ENCODE results near the gene ESRRA.

- TF ChIP-seq, protein P1, sequence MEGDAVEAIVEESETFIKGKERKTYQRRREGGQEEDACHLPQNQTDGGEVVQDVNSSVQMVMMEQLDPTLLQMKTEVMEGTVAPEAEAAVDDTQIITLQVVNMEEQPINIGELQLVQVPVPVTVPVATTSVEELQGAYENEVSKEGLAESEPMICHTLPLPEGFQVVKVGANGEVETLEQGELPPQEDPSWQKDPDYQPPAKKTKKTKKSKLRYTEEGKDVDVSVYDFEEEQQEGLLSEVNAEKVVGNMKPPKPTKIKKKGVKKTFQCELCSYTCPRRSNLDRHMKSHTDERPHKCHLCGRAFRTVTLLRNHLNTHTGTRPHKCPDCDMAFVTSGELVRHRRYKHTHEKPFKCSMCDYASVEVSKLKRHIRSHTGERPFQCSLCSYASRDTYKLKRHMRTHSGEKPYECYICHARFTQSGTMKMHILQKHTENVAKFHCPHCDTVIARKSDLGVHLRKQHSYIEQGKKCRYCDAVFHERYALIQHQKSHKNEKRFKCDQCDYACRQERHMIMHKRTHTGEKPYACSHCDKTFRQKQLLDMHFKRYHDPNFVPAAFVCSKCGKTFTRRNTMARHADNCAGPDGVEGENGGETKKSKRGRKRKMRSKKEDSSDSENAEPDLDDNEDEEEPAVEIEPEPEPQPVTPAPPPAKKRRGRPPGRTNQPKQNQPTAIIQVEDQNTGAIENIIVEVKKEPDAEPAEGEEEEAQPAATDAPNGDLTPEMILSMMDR (IDR thresholded peaks at IDR 0.05): no peak
- TF ChIP-seq POLR2A (IDR thresholded peaks at IDR 0.05): no peak
- no peak for TF ChIP-seq EP300 (IDR thresholded peaks at IDR 0.05)
Observed at GRCh38 chr11:64297699-64298358, 7.5 kb upstream of the ESRRA start.
